Neuronal stem cell (in vitro differentiated cells): Measurements from ENCODE around the gene LYSMD3.

ENCODE experiments used
- DNase-seq: peaks from one replicate; pipeline ENCODE4 v3.0.0-alpha.2; 2013; ENCODE audit warnings: low spot score
- H2AFZ ChIP-seq: one replicate; pipeline ENCODE4 v1.6.1; 2013; ENCODE audit warnings: mild to moderate bottlenecking, low read length, inconsistent platforms
- H2AK5ac ChIP-seq: 2 replicates; pipeline ENCODE4 v1.6.1; 2013; ENCODE audit warnings: low read depth, mild to moderate bottlenecking, inconsistent platforms, low read length, moderate library complexity, mixed read lengths
- H2BK120ac ChIP-seq: 2 replicates; pipeline ENCODE4 v1.6.1; 2013; ENCODE audit warnings: low read depth, mild to moderate bottlenecking, inconsistent platforms, low read length, moderate library complexity, mixed read lengths
- H2BK12ac ChIP-seq: one replicate; pipeline ENCODE4 v1.6.1; 2013; ENCODE audit warnings: low read length, inconsistent platforms
- H2BK15ac ChIP-seq: 2 replicates; pipeline ENCODE4 v1.6.1; 2013; ENCODE audit warnings: mild to moderate bottlenecking, low read length, inconsistent platforms, mixed read lengths
- H2BK5ac ChIP-seq: one replicate; pipeline ENCODE4 v1.6.1; 2013; ENCODE audit warnings: inconsistent platforms, mild to moderate bottlenecking, low read length, moderate library complexity
- H3K14ac ChIP-seq: one replicate; pipeline ENCODE4 v1.6.1; 2013; ENCODE audit warnings: low read length, inconsistent platforms
- H3K18ac ChIP-seq: 2 replicates; pipeline ENCODE4 v1.6.1; 2013; ENCODE audit warnings: low read length, inconsistent platforms
- H3K23ac ChIP-seq: 2 replicates; pipeline ENCODE4 v1.6.1; 2013; ENCODE audit warnings: low read depth, mild to moderate bottlenecking, mixed read lengths, low read length, inconsistent platforms; ENCODE audit not compliant: poor library complexity
- H3K27ac ChIP-seq: replicated peaks from 3 replicates; pipeline ENCODE4 v1.5.1; 2013; ENCODE audit warnings: low read length, inconsistent platforms
- H3K27me3 ChIP-seq, 3 experiments: 2 replicates each; pipeline ENCODE4 v1.6.1; 2013; ENCODE audit warnings: low read length in 3 of 3, mild to moderate bottlenecking in 2 of 3, inconsistent platforms in 1 of 3, low read depth in 1 of 3, mixed read lengths in 1 of 3, moderate library complexity in 1 of 3; ENCODE audit not compliant: control insufficient read depth in 3 of 3, insufficient read depth in 3 of 3
- H3K36me3 ChIP-seq, 2 donors: replicated peaks in 1 of 2; 2 replicates each; pipeline ENCODE4 v1.6.1; 2013; ENCODE audit warnings: low read length in 2 of 2; ENCODE audit not compliant: control insufficient read depth in 2 of 2, insufficient read depth in 2 of 2
- H3K4ac ChIP-seq: 2 replicates; pipeline ENCODE4 v1.6.1; 2013; ENCODE audit warnings: inconsistent platforms, mild to moderate bottlenecking, low read length, moderate library complexity
- H3K4me1 ChIP-seq, 2 donors: 1 replicate in 1 of 2; 2 replicates in 1 of 2; pipeline ENCODE4 v1.6.1; 2013; ENCODE audit warnings: low read length in 2 of 2, low read depth in 1 of 2; ENCODE audit not compliant: control insufficient read depth in 2 of 2, insufficient read depth in 1 of 2
- H3K4me2 ChIP-seq: one replicate; pipeline ENCODE4 v1.6.1; 2013; ENCODE audit warnings: mild to moderate bottlenecking, low read length, inconsistent platforms; ENCODE audit not compliant: insufficient read depth, poor library complexity, severe bottlenecking
- H3K4me3 ChIP-seq, 2 donors: 2 replicates each; pipeline ENCODE4 v1.5.1; 2013; ENCODE audit warnings: low read length in 2 of 2, mild to moderate bottlenecking in 2 of 2, inconsistent platforms in 1 of 2, moderate library complexity in 1 of 2
- H3K79me1 ChIP-seq: one replicate; pipeline ENCODE4 v1.6.1; 2013; ENCODE audit warnings: low read depth, mild to moderate bottlenecking, inconsistent platforms, low read length, moderate library complexity
- H3K9ac ChIP-seq: one replicate; pipeline ENCODE4 v1.6.1; 2013; ENCODE audit warnings: mild to moderate bottlenecking, low read depth, low read length, inconsistent platforms; ENCODE audit not compliant: poor library complexity
- H3K9me3 ChIP-seq, 2 donors: replicated peaks in 1 of 2; 2 replicates each; pipeline versions ENCODE3 to v1.6.1; 2013; ENCODE audit warnings: low read length in 2 of 2, mild to moderate bottlenecking in 2 of 2, inconsistent platforms in 1 of 2, low read depth in 1 of 2, mixed read lengths in 1 of 2, moderate library complexity in 1 of 2; ENCODE audit not compliant: control insufficient read depth in 2 of 2, insufficient read depth in 1 of 2
- H4K8ac ChIP-seq: one replicate; pipeline ENCODE4 v1.6.1; 2013; ENCODE audit warnings: low read depth, mild to moderate bottlenecking, inconsistent platforms, low read length, moderate library complexity
- H4K91ac ChIP-seq: one replicate; pipeline ENCODE4 v1.6.1; 2013; ENCODE audit warnings: low read length, low read depth, mild to moderate bottlenecking, inconsistent platforms; ENCODE audit not compliant: poor library complexity
- WGBS, 2 donors: extraction: QIAGEN DNeasy Blood & Tissue Kit; methylation state at CpG; one replicate each; pipeline ENCODE4 v1.1.7; 2013; ENCODE audit warnings: missing lambda C conversion rate in 2 of 2, mixed read lengths in 1 of 2; ENCODE audit not compliant: insufficient read length in 2 of 2, insufficient replicate concordance in 1 of 2; ENCODE audit errors: extremely low coverage in 2 of 2; 5-methylcytosine and 5-hydroxymethylcytosine counted together

Gene LYSMD3

DNA sequence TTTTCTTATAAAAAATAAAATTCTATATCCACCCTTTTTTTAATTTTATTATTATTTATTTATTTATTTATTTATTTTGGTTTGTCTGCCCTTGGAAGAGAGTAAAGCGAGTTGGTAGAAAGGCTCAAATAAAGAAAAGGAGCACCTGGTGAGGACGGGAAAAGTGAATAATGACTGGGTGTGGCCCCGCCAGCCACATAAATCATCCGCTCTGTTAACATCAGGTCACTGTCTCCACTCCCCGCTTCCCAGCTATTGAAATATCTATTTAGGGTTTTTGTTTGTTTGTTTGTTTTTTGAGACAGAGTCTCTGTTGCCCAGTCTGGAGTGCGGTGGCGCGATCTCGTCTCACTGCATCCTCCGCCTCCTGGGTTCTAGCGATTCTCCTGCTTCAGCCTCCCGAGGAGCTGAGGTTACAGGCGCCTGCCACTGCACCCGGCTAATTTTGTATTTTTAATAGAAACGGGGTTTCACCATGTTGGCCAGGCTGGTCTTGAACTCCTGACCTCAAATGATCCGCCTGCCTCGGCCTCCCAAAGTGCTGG lies 53.9 kb downstream of the LYSMD3 start:
- no CpG with 5 or more reads among the region's 17 CpGs for WGBS, 2 donors
- H3K79me1 ChIP-seq = no peaks in the 10 kb centered on the region

DNA sequence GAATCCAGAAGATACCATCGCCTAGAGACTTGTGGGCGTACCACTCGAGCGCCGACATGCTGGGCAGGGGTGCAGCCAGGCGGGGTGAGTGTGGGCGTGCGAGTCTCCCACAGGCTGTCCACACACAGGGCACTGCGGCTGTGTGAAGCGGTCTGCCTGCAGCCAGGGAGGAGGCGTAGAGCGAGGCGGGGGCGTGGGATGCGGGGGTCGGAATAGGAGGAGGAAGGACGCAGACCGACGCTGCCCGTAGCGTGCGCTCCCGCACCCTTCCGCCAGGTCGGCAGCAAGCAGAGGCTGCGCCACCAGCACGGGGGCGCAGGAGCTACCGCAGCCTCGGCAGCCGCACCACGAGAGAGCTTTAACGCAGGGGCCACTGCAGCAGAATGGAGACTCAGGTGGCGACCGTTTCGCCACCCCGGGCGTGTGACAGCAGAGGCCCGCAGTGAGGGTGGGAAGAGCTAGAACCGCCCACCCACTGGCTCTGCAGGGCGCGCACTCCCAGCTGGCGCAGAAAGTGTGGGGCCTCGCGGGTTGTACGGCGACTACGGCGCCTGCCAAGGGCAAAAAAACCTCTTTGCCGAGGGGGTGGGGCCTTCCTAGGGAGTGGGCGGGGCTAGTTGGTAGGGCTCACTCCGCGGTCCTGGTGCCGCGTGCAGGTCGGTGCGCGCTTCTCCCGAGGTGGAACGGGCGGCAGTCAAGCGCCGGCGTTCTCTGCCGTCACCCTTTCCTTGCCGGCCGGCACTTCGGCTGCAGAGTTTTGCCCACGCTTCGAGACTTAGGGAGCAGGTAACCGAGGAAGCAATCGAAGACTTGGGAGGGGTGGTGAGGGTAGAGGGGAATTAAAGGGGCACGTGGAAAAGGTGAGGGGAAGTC lies 54.9 kb downstream of the LYSMD3 start, which contains the start of the genes MBLAC2 and POLR3G:
Gene MBLAC2, minus strand, starts transcription at position 537 of the 873 bp plus-strand sequence. Its CDS starts 479 bp downstream, at position 58.
Gene POLR3G, plus strand, starts transcription at position 630 of the 873 bp plus-strand sequence. CDS start 10,704 bp downstream, outside the sequence.
- peak within 1 kb of the TSS; percentile 98 for H3K18ac ChIP-seq
- H4K91ac ChIP-seq = no peak within 1 kb of the TSS
- H2BK5ac ChIP-seq = peak within 1 kb of the TSS; percentile 92
- H2BK12ac ChIP-seq = peak within 1 kb of the TSS; percentile 91
- peak within 1 kb of the TSS; percentile 79 for H2BK15ac ChIP-seq
- peak within 1 kb of the TSS; percentile 50 for H3K27ac ChIP-seq
- peak within 1 kb of the TSS; percentile 96 for H3K23ac ChIP-seq
- peaks cover 0 to 14% (median 0%) of the 10 kb centered on the region in 3 experiments for H3K27me3 ChIP-seq
- peak within 1 kb of the TSS; percentile 61 to 87 for H3K4me3 ChIP-seq
- WGBS, 2 donors = no CpG with 5 or more reads among the region's 73 CpGs
- DNase-seq = peak; percentile 81
- H3K9me3 ChIP-seq = no peaks in the 10 kb centered on the region
- H4K8ac ChIP-seq = no peak within 1 kb of the TSS
- peak within 1 kb of the TSS; percentile 98 for H3K4me2 ChIP-seq
- H3K14ac ChIP-seq = peak within 1 kb of the TSS; percentile 94
- H3K4ac ChIP-seq = no peak within 1 kb of the TSS
- H2AFZ ChIP-seq = peak within 1 kb of the TSS; percentile 94
- H3K36me3 ChIP-seq = no peaks in the 10 kb centered on the region
- no peak within 1 kb of the TSS for H2AK5ac ChIP-seq
- no peak within 1 kb of the TSS for H2BK120ac ChIP-seq
- peaks cover 2 to 16% of the 10 kb centered on the region in 2 donors for H3K4me1 ChIP-seq
- H3K79me1 ChIP-seq = no peaks in the 10 kb centered on the region
- H3K9ac ChIP-seq = peak within 1 kb of the TSS; percentile 97

More for the DNA sequence above, 53.9 kb downstream of the LYSMD3 start:
- Histone ChIP-seq H4K91ac (no peak overlapping the region), H2AK5ac (no peak overlapping the region), H3K27ac (no peak overlapping the region), H3K4me3 (peak overlapping the region in 1 of 2 donors; percentile 61), H2AFZ (no peak overlapping the region), H3K27me3 (peaks cover 0 to 14% (median 0%) of the 10 kb centered on the region in 3 experiments), H2BK12ac (no peak overlapping the region), H2BK120ac (no peak overlapping the region), H3K23ac (no peak overlapping the region), H3K36me3 (no peaks in the 10 kb centered on the region), H3K4me2 (no peak overlapping the region), H2BK5ac (no peak overlapping the region), H3K14ac (no peak overlapping the region), H2BK15ac (no peak overlapping the region), H3K9ac (no peak overlapping the region), H4K8ac (no peak overlapping the region), H3K4ac (no peak overlapping the region), H3K9me3 (no peaks in the 10 kb centered on the region), H3K4me1 (peaks cover 2 to 16% of the 10 kb centered on the region in 2 donors), H3K18ac (no peak overlapping the region)
- DNase-seq = no peak

GRCh38 chr5:90473396-90474234 lies 55.8 kb downstream of the LYSMD3 start:
- WGBS, 2 donors = no CpG with 5 or more reads among the region's 56 CpGs
- H3K27ac ChIP-seq = no peak overlapping the region
- no peak for DNase-seq

More at GRCh38 chr5:90473396-90474234, 55.8 kb downstream of the LYSMD3 start:
- H3K23ac ChIP-seq = peak overlapping the region; percentile 96
- no peaks in the 10 kb centered on the region for H3K9me3 ChIP-seq
- H2AK5ac ChIP-seq = no peak overlapping the region
- H2BK5ac ChIP-seq = peak overlapping the region; percentile 92
- peaks cover 2 to 16% of the 10 kb centered on the region in 2 donors for H3K4me1 ChIP-seq
- H4K8ac ChIP-seq = no peak overlapping the region
- H3K36me3 ChIP-seq = no peaks in the 10 kb centered on the region
- peak overlapping the region; percentile 98 for H3K4me2 ChIP-seq
- H3K9ac ChIP-seq = peak overlapping the region; percentile 97
- no peak overlapping the region for H3K4ac ChIP-seq
- H2BK12ac ChIP-seq = no peak overlapping the region
- no peak overlapping the region for H2BK120ac ChIP-seq
- peak overlapping the region; percentile 94 for H2AFZ ChIP-seq
- H3K18ac ChIP-seq = peak overlapping the region; percentile 98
- H4K91ac ChIP-seq = no peak overlapping the region
- peak overlapping the region; percentile 61 to 87 for H3K4me3 ChIP-seq
- no peak overlapping the region for H2BK15ac ChIP-seq
- H3K27me3 ChIP-seq = peaks cover 0 to 14% (median 0%) of the 10 kb centered on the region in 3 experiments
- H3K79me1 ChIP-seq = no peaks in the 10 kb centered on the region
- H3K14ac ChIP-seq = peak overlapping the region; percentile 5
